Smooth muscle cell (in vitro differentiated cells): ENCODE measurements around the gene DUSP18. TPM values are rescaled to one million over a fixed set of nuclear protein-coding genes. Genes with fewer than 3 reads are reported as not detected.

Source experiments
- DNase-seq: peaks from one replicate; lab custom pipeline; 2025; ENCODE audit not compliant: unreplicated experiment; lab: John Stamatoyannopoulos, UW
- H2AFZ ChIP-seq: fragments of 200-600 bp; sonication (generic); 2 replicates; pipeline ENCODE4 v1.6.0; 2016; ENCODE audit warnings: antibody characterized with exemption, low read depth, mild to moderate bottlenecking
- H3F3A ChIP-seq: fragments of 200-600 bp; sonication (generic); 2 replicates; pipeline ENCODE4 v1.6.0; 2017; ENCODE audit warnings: antibody characterized with exemption, low read depth
- H3K27ac ChIP-seq: fragments of 200-600 bp; sonication (generic); 2 replicates; pipeline ENCODE4 v1.5.1; 2016; ENCODE audit warnings: low read depth, mild to moderate bottlenecking
- H3K27me3 ChIP-seq: fragments of 200-600 bp; sonication (generic); 2 replicates; pipeline ENCODE4 v1.6.1; 2016; ENCODE audit warnings: low read depth, mild to moderate bottlenecking
- H3K36me3 ChIP-seq: fragments of 200-600 bp; sonication (generic); 2 replicates; pipeline ENCODE4 v1.5.1; 2016; ENCODE audit warnings: low read depth
- H3K4me1 ChIP-seq: fragments of 200-600 bp; sonication (generic); 2 replicates; pipeline ENCODE4 v1.5.1; 2016; ENCODE audit warnings: low read depth
- H3K4me2 ChIP-seq: fragments of 200-600 bp; sonication (generic); 2 replicates; pipeline ENCODE4 v1.6.0; 2016; ENCODE audit warnings: mild to moderate bottlenecking
- H3K4me3 ChIP-seq: fragments of 200-600 bp; sonication (generic); 2 replicates; pipeline ENCODE4 v1.5.1; 2016; ENCODE audit warnings: mild to moderate bottlenecking
- H3K79me2 ChIP-seq: fragments of 200-600 bp; sonication (generic); 2 replicates; pipeline ENCODE4 v1.6.0; 2016; ENCODE audit warnings: low read depth, mild to moderate bottlenecking
- H3K9ac ChIP-seq: fragments of 200-600 bp; sonication (generic); 2 replicates; pipeline ENCODE4 v1.6.0; 2016; ENCODE audit warnings: low read depth
- H3K9me3 ChIP-seq: fragments of 200-600 bp; sonication (generic); replicated peaks from 2 replicates; pipeline ENCODE4 v1.5.1; 2016; ENCODE audit warnings: low read depth
- H4K20me1 ChIP-seq: fragments of 200-600 bp; sonication (generic); 2 replicates; pipeline ENCODE4 v1.6.0; 2016; ENCODE audit warnings: low read depth
- CTCF ChIP-seq: fragments of 200-600 bp; sonication (generic); IDR thresholded peaks from 2 replicates; pipeline ENCODE4 v1.5.1; 2017; ENCODE audit warnings: borderline replicate concordance, mild to moderate bottlenecking, antibody characterized with exemption; ENCODE audit not compliant: insufficient read depth, poor library complexity, severe bottlenecking
- WGBS: methylation state at CpG from one replicate; pipeline ENCODE4 v1.1.7; 2016; ENCODE audit warnings: low lambda C conversion rate; 5-methylcytosine and 5-hydroxymethylcytosine counted together
- polyA plus RNA-seq: library from polyadenylated mRNA; unstranded; fragments of >200 nt; fragmentation: Nextera tagmentation; extraction: Ambion mirVana; gene quantifications from 2 replicates; pipeline ENCODE4 v1.2.1, GENCODE V29; 2016
- total RNA-seq: library from RNA; depleted of rRNA; stranded (reverse); fragments of >200 nt; gene quantifications from 2 replicates; pipeline ENCODE4 v1.2.3, GENCODE V29; 2014

The DUSP18 gene
- total and polyA plus RNA-seq, 2 experiments from 2014 or later: 8.1 to 8.9 TPM

DNA sequence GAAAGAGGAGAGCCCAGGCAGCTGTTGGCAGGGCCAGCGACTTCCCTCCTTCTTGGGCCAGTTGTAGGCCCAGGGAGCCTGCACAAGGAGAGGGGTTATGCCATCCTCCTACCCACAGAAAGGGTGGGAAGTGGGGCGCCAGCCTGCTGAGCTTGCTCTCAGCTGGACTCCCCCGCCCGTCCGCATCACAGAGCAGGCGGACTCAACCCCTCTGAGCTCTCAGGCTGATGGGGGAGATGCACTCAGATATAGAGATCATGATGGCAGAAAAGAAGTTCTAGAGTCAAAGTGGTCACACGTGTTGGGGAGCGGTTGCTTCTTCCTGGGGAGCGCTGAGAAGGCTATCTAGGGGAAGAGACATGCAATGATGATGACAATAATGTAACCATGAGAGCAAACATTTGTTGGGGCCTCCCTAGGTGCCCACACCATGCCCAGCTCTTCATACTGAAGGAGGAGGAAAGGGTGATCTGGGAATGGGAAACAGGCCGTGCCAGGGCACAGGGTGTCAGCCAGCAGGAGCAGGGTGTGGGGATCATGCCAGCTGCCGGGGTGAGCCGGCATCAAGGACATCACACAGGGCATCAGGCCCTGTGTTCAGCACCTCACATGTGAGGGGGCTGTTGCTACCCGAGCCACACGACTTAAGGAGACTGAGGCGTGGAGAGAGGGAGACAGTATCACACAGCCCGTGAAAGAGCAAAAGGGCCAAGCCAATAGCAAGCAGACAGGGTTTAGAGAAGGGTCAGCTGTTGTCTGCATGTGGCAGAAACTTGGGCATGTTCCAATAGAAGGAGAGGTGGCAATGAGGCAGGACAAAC is 24.4 kb downstream of the DUSP18 start:
- no peaks in the 10 kb centered on the region for H3K36me3 ChIP-seq
- no peaks in the 10 kb centered on the region for H3K27me3 ChIP-seq
- no peak overlapping the region for H2AFZ ChIP-seq
- H3K79me2 ChIP-seq: no peaks in the 10 kb centered on the region
- no peaks in the 10 kb centered on the region for H4K20me1 ChIP-seq
- DNase-seq: no peak
- H3K4me2 ChIP-seq: no peak overlapping the region
- H3F3A ChIP-seq: no peaks in the 10 kb centered on the region
- H3K27ac ChIP-seq: no peak overlapping the region
- TF ChIP-seq CTCF: no peak
- no peaks in the 10 kb centered on the region for H3K9me3 ChIP-seq
- H3K9ac ChIP-seq: no peak overlapping the region
- no peaks in the 10 kb centered on the region for H3K4me1 ChIP-seq
- WGBS: 93% methylated on average over 16 of the region's 16 CpGs
- no peak overlapping the region for H3K4me3 ChIP-seq

DNA sequence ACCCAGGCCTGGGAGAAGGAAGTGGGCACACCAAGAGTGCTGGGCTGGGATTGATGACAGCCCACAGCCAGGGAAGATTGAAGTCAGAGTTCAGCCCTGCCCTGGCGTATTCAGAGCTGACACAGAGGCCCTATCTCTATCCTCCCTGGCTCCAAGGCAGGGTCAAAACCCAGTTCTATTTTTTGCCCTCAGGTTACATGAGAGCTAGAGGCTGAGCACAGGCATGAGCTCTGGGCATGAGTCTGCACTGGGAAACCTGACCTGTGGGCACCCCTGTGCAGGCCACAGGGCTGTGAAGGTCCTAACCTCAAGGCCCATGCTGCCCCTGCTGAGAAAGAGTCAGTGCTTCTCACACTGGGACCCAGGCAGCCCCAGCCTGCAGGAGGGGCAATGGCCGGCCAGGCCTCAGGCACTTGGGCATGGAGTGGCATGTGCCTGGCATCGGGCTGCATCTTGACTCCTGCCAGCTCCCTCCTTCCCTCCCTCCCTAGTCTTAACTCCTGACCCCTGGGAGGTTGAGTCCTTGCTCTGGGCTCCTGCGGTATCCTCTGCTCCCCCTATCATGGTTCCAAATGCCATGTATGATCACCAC is 26.7 kb downstream of the DUSP18 start:
- no peak for DNase-seq
- H3K9ac ChIP-seq: no peak overlapping the region
- H3K79me2 ChIP-seq: no peaks in the 10 kb centered on the region
- no peak overlapping the region for H3K27ac ChIP-seq
- TF ChIP-seq CTCF: no peak
- H4K20me1 ChIP-seq: no peaks in the 10 kb centered on the region
- H3F3A ChIP-seq: peaks cover 3% of the 10 kb centered on the region
- H2AFZ ChIP-seq: no peak overlapping the region
- 93% methylated on average over 4 of the region's 4 CpGs for WGBS
- no peak overlapping the region for H3K4me2 ChIP-seq
- H3K36me3 ChIP-seq: no peaks in the 10 kb centered on the region
- H3K4me3 ChIP-seq: no peak overlapping the region
- H3K9me3 ChIP-seq: no peaks in the 10 kb centered on the region
- H3K4me1 ChIP-seq: peaks cover 6% of the 10 kb centered on the region
- no peaks in the 10 kb centered on the region for H3K27me3 ChIP-seq

GRCh38 chr22:30640361-30640760 is 27.3 kb downstream of the DUSP18 start:
- Histone ChIP-seq H3K4me3 (no peak overlapping the region), H3K36me3 (no peaks in the 10 kb centered on the region), H3K4me2 (no peak overlapping the region), H3K4me1 (peaks cover 8% of the 10 kb centered on the region), H3K27ac (no peak overlapping the region), H3K9ac (no peak overlapping the region), H3K79me2 (no peaks in the 10 kb centered on the region), H2AFZ (no peak overlapping the region), H4K20me1 (no peaks in the 10 kb centered on the region), H3K9me3 (no peaks in the 10 kb centered on the region), H3F3A (peaks cover 6% of the 10 kb centered on the region), H3K27me3 (no peaks in the 10 kb centered on the region)
- TF ChIP-seq CTCF: no peak
- DNase-seq: no peak
- WGBS: 85% methylated on average over 4 of the region's 4 CpGs
